Nephron (organoid): Measurements from ENCODE around the gene MX2.

Source experiments
- H3K27ac Mint-ChIP-seq, 3 experiments: 2 replicates each; pipeline ENCODE4 v1.8.0; 2020; ENCODE audit warnings: mixed read lengths in 3 of 3, mild to moderate bottlenecking in 2 of 3, moderate library complexity in 1 of 3
- H3K27me3 Mint-ChIP-seq: 2 replicates; pipeline ENCODE4 v1.8.0; 2021; ENCODE audit warnings: low read depth, mild to moderate bottlenecking, moderate library complexity, mixed read lengths
- H3K36me3 Mint-ChIP-seq: 2 replicates; pipeline ENCODE4 v1.8.0; 2020; ENCODE audit warnings: low read depth, mixed read lengths
- H3K4me1 Mint-ChIP-seq: 2 replicates; pipeline ENCODE4 v1.8.0; 2020; ENCODE audit warnings: mixed read lengths
- H3K4me3 Mint-ChIP-seq, 3 experiments: 2 replicates each; pipeline ENCODE4 v1.8.0; 2020; ENCODE audit warnings: mild to moderate bottlenecking in 3 of 3, mixed read lengths in 3 of 3, moderate library complexity in 2 of 3
- H3K9me3 Mint-ChIP-seq: 2 replicates; pipeline ENCODE4 v1.8.0; 2020; ENCODE audit warnings: mixed read lengths
- TF ChIP-seq, protein P1 (sequence below), 3 experiments: fragments of 200-600 bp; sonication (generic); IDR thresholded peaks; one replicate each; pipeline ENCODE4 v1.5.0; 2021; ENCODE audit warnings: antibody characterized with exemption in 3 of 3; ENCODE audit not compliant: unreplicated experiment in 3 of 3

Gene MX2

DNA sequence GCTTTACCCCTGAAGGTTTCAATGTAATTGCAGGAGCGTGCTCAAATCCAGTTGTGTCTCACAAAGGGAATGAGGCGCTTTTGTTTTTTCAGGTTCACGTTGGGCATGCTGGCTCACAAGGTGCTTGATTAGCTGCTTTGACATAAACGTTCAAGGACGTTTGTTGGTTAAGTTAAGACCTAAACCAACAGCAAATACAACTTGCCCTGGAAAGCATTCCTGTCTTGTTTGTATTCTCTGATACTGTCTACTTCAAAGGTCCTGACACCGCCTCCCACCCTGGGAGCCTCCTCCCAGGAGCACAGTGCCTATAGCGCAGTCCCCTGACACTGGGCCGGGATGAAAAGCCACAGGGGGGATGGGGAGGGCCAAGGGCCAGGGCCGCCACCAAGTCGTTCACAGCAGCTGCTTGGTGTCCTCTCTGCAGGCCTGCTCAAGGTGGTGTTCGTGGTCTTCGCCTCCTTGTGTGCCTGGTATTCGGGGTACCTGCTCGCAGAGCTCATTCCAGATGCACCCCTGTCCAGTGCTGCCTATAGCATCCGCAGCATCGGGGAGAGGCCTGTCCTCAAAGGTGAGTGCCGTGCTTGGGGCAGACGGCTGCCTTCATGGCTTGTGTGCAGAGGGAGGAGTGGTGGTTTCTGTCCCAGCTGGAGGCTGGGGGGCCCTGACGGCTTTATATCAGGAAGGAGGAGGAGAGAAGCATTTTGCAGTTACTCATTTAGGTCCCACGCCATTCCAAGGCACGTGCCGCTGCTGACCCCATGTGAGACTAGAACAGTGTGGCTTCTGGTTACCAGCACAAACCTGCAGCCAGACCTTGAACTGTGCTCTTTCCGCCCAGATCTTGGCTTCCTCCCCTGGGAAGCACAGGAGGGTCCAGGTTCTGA lies 39.1 kb upstream of the MX2 start:
- no peaks in the 10 kb centered on the region for H3K9me3 Mint-ChIP-seq
- H3K27ac Mint-ChIP-seq: no peak overlapping the region
- H3K27me3 Mint-ChIP-seq: peaks cover 23% of the 10 kb centered on the region
- H3K36me3 Mint-ChIP-seq: no peaks in the 10 kb centered on the region
- H3K4me1 Mint-ChIP-seq: peaks cover 20% of the 10 kb centered on the region
- no peak overlapping the region for H3K4me3 Mint-ChIP-seq
- TF ChIP-seq, protein P1, sequence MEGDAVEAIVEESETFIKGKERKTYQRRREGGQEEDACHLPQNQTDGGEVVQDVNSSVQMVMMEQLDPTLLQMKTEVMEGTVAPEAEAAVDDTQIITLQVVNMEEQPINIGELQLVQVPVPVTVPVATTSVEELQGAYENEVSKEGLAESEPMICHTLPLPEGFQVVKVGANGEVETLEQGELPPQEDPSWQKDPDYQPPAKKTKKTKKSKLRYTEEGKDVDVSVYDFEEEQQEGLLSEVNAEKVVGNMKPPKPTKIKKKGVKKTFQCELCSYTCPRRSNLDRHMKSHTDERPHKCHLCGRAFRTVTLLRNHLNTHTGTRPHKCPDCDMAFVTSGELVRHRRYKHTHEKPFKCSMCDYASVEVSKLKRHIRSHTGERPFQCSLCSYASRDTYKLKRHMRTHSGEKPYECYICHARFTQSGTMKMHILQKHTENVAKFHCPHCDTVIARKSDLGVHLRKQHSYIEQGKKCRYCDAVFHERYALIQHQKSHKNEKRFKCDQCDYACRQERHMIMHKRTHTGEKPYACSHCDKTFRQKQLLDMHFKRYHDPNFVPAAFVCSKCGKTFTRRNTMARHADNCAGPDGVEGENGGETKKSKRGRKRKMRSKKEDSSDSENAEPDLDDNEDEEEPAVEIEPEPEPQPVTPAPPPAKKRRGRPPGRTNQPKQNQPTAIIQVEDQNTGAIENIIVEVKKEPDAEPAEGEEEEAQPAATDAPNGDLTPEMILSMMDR (IDR thresholded peaks at IDR 0.05; ENCODE audit: unreplicated experiment in 3 of 3): no peak

DNA sequence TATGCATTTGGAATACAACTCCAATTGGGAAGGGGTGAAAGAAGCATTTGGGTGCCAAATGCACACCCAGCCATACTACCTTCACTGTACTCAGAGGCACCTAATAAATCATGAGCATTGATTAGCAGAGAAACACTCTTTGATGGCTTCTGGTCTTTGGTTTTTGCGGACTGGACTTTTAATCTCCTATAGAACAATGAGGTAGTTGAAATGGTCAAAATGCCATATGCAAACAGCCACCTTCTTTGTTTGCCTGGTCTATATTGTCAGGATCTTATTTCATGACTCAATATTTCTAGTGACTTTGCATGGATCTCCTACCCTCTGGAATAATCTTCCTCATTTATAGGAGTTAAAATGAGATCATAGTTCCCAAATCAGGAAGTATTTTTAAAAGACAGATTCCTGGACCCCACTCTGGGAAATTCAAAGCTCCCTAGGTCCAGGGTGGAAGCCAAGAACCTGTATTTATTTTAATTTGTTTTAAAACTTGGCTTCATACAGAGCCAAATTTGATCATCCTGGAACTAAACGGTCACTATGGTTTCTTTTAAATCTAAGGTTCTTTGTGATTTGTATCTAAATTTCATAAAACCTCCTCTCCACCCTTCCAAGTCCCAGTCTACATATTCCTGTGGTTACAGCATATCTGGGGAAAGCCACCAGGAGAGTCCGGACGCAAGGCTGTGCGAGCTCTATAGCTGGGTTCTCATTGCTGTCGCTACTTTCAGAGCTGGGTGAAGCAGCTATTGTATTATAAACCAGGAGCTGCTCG lies 36.5 kb upstream of the MX2 start:
- Mint-ChIP-seq H3K27me3 (peaks cover 6% of the 10 kb centered on the region), H3K36me3 (no peaks in the 10 kb centered on the region), H3K4me1 (peaks cover 21% of the 10 kb centered on the region), H3K4me3 (no peak overlapping the region), H3K9me3 (no peaks in the 10 kb centered on the region), H3K27ac (peak overlapping the region in 2 of 3 experiments; percentile 38)
- TF ChIP-seq, protein P1 (IDR thresholded peaks at IDR 0.05; ENCODE audit: unreplicated experiment in 3 of 3): no peak

GRCh38 chr21:41326414-41327080 lies 35.3 kb upstream of the MX2 start:
- Mint-ChIP-seq H3K27me3 (peaks cover 4% of the 10 kb centered on the region), H3K27ac (peak overlapping the region in 2 of 3 experiments; percentile 38), H3K36me3 (no peaks in the 10 kb centered on the region)

GRCh38 chr21:41327753-41328152 lies 34.1 kb upstream of the MX2 start:
- Mint-ChIP-seq H3K4me1 (peaks cover 21% of the 10 kb centered on the region), H3K9me3 (no peaks in the 10 kb centered on the region), H3K36me3 (no peaks in the 10 kb centered on the region), H3K4me3 (no peak overlapping the region), H3K27me3 (peaks cover 4% of the 10 kb centered on the region), H3K27ac (no peak overlapping the region)
- TF ChIP-seq, protein P1 (IDR thresholded peaks at IDR 0.05; ENCODE audit: unreplicated experiment in 3 of 3): no peak

More at GRCh38 chr21:41326414-41327080, 35.3 kb upstream of the MX2 start:
- H3K4me3 Mint-ChIP-seq: no peak overlapping the region
- TF ChIP-seq, protein P1 (IDR thresholded peaks at IDR 0.05; ENCODE audit: unreplicated experiment in 3 of 3): no peak
- no peaks in the 10 kb centered on the region for H3K9me3 Mint-ChIP-seq
- H3K4me1 Mint-ChIP-seq: peaks cover 21% of the 10 kb centered on the region

- TF ChIP-seq, protein P1 (IDR thresholded peaks at IDR 0.05; ENCODE audit: unreplicated experiment in 3 of 3): no peak
- Mint-ChIP-seq H3K27ac (no peak overlapping the region), H3K27me3 (no peaks in the 10 kb centered on the region), H3K4me3 (no peak overlapping the region), H3K9me3 (peaks cover 7% of the 10 kb centered on the region), H3K4me1 (peaks cover 21% of the 10 kb centered on the region), H3K36me3 (no peaks in the 10 kb centered on the region)
Measured at GRCh38 chr21:41328660-41329607, 32.9 kb upstream of the MX2 start.
